Measurements from ENCODE around the gene EML6.

The EML6 gene

DNA sequence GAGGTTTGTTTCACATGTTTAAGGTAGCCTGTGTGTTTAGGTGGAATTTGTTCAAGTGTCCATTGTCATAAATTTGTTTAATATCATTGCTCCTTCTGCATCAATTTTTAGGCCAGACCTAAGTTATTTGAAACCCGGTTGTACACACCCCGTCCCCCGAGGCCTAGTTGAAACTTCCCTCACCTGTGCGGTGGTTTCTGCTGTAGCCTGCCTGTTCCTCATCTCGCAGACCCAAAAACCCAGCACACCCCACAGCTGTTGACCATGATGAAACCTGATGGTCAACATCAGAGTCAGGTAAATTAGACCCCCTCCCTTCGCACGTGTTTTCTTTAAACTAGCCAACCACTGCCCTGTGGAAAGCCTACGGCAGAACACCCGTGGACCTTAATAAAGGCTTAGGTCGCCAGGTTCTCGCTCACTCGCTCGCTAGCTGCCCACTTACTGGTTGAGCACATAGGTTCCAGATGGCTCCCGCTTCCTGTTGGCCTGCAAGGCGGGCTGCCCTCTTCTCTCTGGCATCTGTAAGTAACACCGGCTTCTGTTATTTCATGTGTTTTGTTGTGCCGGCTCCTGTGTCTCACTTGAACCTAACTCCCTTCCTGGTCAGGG is 64.4 kb downstream of the EML6 start:
- H4K20me1 ChIP-seq: no peaks in the 10 kb centered on the region
- H3K36me3 ChIP-seq: no peaks in the 10 kb centered on the region
- no peak overlapping the region for H3K4me2 ChIP-seq
- H3K4me1 ChIP-seq: no peaks in the 10 kb centered on the region
- H3K4me3 ChIP-seq: no peak overlapping the region
- TF ChIP-seq Cebpa-rat (IDR thresholded peaks at IDR 0.05): no peak
- H3K9ac ChIP-seq: no peak overlapping the region
- H3K9me3 ChIP-seq: no peaks in the 10 kb centered on the region
- no peaks in the 10 kb centered on the region for H3K27me3 ChIP-seq
- no peak overlapping the region for H3K27ac ChIP-seq

DNA sequence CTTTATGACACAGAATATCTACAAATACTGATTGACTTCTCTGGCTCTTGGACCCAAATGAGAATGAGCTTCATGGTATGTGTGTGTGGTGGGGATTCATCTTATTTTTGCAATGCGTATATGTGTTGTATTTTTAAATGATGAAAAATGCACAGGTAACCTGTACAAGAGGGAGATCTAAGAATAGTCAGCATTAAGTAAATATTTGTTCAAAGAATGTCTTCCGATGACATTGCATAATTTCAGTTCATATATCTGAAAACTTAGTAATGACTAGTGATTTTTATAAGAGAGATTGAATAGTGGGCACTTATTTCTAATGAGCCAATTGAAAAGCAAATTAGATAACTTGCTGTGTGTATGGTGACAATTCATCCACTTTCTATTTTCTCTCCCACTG is 66.4 kb downstream of the EML6 start:
- H3K4me1 ChIP-seq: no peaks in the 10 kb centered on the region
- H3K4me3 ChIP-seq: no peak overlapping the region
- no peak overlapping the region for H3K4me2 ChIP-seq
- no peak overlapping the region for H3K27ac ChIP-seq
- H3K36me3 ChIP-seq: no peaks in the 10 kb centered on the region
- TF ChIP-seq Cebpa-rat (IDR thresholded peaks at IDR 0.05): no peak
- H3K27me3 ChIP-seq: no peaks in the 10 kb centered on the region
- H3K9me3 ChIP-seq: no peaks in the 10 kb centered on the region
- H3K9ac ChIP-seq: no peak overlapping the region
- no peaks in the 10 kb centered on the region for H4K20me1 ChIP-seq

DNA sequence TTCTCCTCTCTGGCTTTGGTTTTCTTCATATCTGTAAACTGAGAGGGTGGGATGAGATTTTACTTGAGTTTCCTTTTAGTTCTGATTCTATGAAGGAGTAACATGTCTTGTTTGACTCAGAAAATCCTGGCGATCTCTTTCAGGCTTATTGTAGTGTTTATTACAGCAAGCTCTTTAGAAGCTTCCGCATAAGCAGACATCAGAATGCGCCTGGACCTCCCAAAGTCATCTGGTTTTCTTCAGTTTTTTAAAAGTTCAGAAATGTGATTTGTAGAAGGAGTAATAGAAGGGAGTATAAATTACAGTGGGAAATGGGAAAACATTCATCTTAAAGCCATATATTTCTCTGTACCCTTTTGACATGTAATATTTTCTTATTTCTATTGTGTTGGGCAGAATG is 68.4 kb downstream of the EML6 start:
- H3K4me1 ChIP-seq: no peaks in the 10 kb centered on the region
- H3K27me3 ChIP-seq: no peaks in the 10 kb centered on the region
- H3K4me2 ChIP-seq: no peak overlapping the region
- H3K27ac ChIP-seq: no peak overlapping the region
- TF ChIP-seq Cebpa-rat (IDR thresholded peaks at IDR 0.05): no peak
- H3K4me3 ChIP-seq: no peak overlapping the region
- H4K20me1 ChIP-seq: no peaks in the 10 kb centered on the region
- no peaks in the 10 kb centered on the region for H3K9me3 ChIP-seq
- no peaks in the 10 kb centered on the region for H3K36me3 ChIP-seq
- H3K9ac ChIP-seq: no peak overlapping the region

DNA sequence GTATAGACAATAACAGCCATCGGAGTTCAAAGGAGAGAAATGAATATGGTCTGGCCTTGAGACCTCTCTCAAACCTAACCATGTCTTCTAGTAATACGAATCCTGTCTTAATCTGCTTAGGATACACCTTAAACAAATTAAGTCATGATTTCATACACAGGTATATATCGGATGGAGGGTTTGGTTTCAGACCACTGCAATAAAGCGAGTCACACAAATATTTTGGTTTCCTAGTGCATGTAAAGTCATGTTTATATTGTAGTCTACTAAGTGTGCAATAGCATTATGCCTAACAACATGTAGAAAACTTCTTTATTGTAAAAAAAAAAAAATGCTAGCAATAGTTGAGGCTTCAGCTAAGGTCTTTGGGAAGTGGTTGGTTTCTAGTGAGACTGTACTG is 73.8 kb downstream of the EML6 start:
- H3K9me3 ChIP-seq: no peaks in the 10 kb centered on the region
- TF ChIP-seq Cebpa-rat (IDR thresholded peaks at IDR 0.05): no peak
- H3K4me1 ChIP-seq: no peaks in the 10 kb centered on the region
- no peaks in the 10 kb centered on the region for H3K27me3 ChIP-seq
- H3K4me3 ChIP-seq: no peak overlapping the region
- no peak overlapping the region for H3K27ac ChIP-seq
- H3K36me3 ChIP-seq: no peaks in the 10 kb centered on the region
- H4K20me1 ChIP-seq: no peaks in the 10 kb centered on the region
- H3K9ac ChIP-seq: no peak overlapping the region
- H3K4me2 ChIP-seq: no peak overlapping the region

DNA sequence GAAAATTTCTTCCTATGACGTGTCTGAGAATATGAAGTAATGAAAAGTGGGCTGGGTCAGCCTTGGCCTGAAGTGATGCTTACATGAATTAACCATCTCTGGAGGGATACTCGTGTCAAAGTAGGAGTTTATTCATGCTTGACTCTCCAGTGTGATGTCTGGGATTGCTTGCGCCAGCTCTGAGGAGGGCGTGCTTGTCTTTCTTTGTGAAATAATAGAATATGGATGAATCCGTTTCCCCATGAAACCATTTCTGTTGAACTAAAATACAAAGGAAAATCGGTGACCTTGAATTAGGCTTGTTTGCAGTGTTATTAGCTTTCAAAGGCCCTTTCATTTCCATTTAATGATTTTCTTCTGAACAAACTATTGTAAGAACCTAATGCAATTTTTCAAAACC is 77.9 kb downstream of the EML6 start:
- Histone ChIP-seq H3K9me3 (peaks cover 16% of the 10 kb centered on the region; the same call in 1 of the 2 replicates), H3K4me2 (no peak overlapping the region), H3K4me3 (no peak overlapping the region), H3K9ac (no peak overlapping the region), H3K27me3 (no peaks in the 10 kb centered on the region), H3K4me1 (no peaks in the 10 kb centered on the region), H4K20me1 (no peaks in the 10 kb centered on the region), H3K36me3 (no peaks in the 10 kb centered on the region), H3K27ac (no peak overlapping the region)
- TF ChIP-seq Cebpa-rat (IDR thresholded peaks at IDR 0.05): no peak

DNA sequence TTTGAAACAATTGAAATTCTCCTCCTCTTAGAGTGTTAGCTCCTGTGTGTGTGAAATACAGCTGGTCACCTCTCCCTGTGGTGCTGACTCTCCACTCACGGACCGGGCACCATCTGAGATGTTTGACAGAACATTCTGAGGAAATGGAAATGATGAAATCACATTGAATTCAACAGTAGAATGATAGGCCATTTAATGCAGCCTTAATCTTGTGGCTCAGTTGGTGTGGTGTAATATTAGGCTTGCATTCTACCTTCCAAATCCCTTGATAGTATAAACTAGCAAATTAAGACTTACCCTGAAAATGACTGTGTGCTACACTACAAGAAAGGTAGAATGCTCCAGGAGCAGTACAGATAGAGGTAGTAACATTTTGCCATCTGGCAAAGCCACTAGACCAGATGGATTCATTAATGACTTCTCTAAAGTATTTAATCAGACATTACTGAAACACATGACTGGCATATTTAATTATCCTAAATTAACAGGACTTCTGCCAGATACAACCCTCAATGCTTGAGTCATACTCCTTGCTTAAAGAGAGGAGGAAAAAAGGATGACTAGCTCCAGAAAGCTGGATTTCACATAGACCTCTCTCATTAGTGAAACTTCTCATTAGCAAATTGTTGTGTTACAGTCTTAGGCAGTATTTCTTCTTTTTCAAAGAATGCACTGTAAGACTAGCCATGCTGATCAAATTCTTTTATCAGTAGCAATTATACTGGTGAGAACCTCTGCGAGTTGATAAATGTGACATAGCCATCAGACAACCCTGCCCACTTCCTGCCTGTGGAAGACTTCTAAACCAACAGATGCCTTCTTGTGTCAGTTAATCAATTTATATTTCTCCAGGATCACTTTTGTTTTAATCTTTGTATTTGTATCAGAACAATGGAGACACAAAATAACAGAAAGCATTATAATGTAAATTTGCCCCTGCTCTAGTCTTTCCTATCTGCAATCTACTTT is 80.6 kb downstream of the EML6 start:
- H3K36me3 ChIP-seq: no peaks in the 10 kb centered on the region
- no peaks in the 10 kb centered on the region for H3K27me3 ChIP-seq
- no peaks in the 10 kb centered on the region for H4K20me1 ChIP-seq
- no peak overlapping the region for H3K27ac ChIP-seq
- no peak for TF ChIP-seq Cebpa-rat (IDR thresholded peaks at IDR 0.05)
- H3K9me3 ChIP-seq: peaks cover 16% of the 10 kb centered on the region; the same call in 1 of the 2 replicates
- no peak overlapping the region for H3K4me2 ChIP-seq
- no peak overlapping the region for H3K9ac ChIP-seq
- H3K4me3 ChIP-seq: no peak overlapping the region
- no peaks in the 10 kb centered on the region for H3K4me1 ChIP-seq

DNA sequence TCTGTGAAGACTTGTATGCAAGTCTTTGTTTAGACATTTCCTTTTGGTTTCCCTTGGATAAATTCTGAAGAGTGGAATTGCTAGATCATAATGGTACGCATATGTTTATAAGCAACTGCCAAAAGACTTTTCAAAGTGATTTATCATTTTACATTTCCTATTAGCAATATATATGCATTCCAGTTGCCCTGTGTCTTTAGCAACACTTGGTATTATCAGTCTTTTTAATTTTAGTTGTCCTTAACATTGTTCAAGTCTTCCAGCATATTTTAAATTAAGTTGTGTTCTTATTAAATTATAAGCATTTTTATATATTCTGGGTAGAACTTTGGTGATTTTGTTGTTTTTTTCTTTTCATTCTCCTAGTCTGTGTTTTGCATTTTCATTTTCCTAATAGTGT is 81.8 kb downstream of the EML6 start:
- Histone ChIP-seq H3K4me1 (no peaks in the 10 kb centered on the region), H3K36me3 (no peaks in the 10 kb centered on the region), H3K4me3 (no peak overlapping the region), H3K9me3 (peaks cover 16% of the 10 kb centered on the region; the same call in 1 of the 2 replicates), H3K9ac (no peak overlapping the region), H3K27me3 (no peaks in the 10 kb centered on the region), H3K4me2 (no peak overlapping the region), H4K20me1 (no peaks in the 10 kb centered on the region), H3K27ac (no peak overlapping the region)
- no peak for TF ChIP-seq Cebpa-rat (IDR thresholded peaks at IDR 0.05)

DNA sequence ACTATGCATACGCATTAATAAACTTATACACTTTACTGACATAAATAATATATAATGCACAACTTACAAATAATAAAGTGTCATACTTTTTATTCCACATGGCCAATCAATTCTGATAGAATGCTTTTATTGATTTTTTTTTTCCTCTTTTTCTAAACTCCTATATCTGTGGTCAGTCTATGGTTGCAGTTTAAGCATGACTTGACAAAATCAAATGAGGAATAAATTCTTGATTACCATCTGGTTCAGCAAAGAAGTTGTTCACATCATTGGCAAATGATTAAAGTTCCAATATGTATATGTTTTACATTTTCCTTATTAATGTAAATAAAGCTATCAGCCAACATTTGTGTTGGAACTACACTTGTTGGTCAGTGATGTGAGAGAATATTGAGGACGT is 83.5 kb downstream of the EML6 start:
- Histone ChIP-seq H3K27ac (no peak overlapping the region), H3K4me3 (no peak overlapping the region), H3K4me2 (no peak overlapping the region), H3K9me3 (peaks cover 16% of the 10 kb centered on the region; the same call in 1 of the 2 replicates), H3K4me1 (no peaks in the 10 kb centered on the region), H3K36me3 (no peaks in the 10 kb centered on the region), H3K27me3 (no peaks in the 10 kb centered on the region), H4K20me1 (no peaks in the 10 kb centered on the region), H3K9ac (no peak overlapping the region)
- TF ChIP-seq Cebpa-rat (IDR thresholded peaks at IDR 0.05): no peak

DNA sequence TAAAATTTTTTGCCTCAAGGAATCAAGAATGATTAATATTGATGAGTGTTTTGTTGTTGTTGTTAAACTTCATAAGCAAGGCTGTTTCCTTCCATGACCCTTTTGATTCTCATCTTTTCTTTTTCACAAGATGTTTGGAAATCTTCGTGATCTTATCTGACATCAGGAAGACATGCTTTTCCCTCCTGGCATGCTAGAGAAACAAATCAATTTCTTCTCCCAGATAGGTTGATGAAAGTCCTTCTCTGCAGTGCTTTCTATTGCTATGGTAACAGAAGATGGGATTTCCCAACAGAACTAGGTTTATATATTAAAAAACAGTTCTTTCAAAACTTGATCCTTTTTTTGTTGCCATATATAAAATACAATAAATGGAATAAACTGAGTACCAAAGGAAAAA is 85.2 kb downstream of the EML6 start:
- peaks cover 16% of the 10 kb centered on the region; the same call in 1 of the 2 replicates for H3K9me3 ChIP-seq
- no peaks in the 10 kb centered on the region for H3K4me1 ChIP-seq
- no peaks in the 10 kb centered on the region for H4K20me1 ChIP-seq
- H3K36me3 ChIP-seq: no peaks in the 10 kb centered on the region
- no peak for TF ChIP-seq Cebpa-rat (IDR thresholded peaks at IDR 0.05)
- no peak overlapping the region for H3K4me3 ChIP-seq
- H3K4me2 ChIP-seq: no peak overlapping the region
- H3K9ac ChIP-seq: no peak overlapping the region
- no peak overlapping the region for H3K27ac ChIP-seq
- no peaks in the 10 kb centered on the region for H3K27me3 ChIP-seq

DNA sequence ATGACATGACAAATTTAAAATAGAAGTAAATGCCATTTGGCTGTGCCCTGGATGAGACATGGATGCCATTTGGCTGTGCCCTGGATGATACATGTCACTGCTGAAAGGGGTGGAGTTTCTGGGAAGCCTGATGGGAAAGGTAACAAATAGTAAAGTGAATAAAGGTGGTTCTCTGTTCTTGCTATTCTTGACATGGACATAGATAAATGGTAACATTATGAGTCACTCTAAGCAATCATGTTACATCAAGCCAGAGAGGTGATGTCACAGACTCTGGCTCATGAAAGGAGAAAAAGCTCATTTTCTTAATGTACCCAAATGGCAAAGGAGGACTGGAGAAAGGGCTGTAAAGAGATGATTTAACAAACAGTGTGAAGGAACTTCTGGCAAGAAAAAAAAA is 86.4 kb downstream of the EML6 start:
- H3K9me3 ChIP-seq: peaks cover 5% of the 10 kb centered on the region; the same call in 1 of the 2 replicates
- no peak overlapping the region for H3K9ac ChIP-seq
- no peak for TF ChIP-seq Cebpa-rat (IDR thresholded peaks at IDR 0.05)
- no peak overlapping the region for H3K4me3 ChIP-seq
- H3K4me1 ChIP-seq: no peaks in the 10 kb centered on the region
- no peak overlapping the region for H3K4me2 ChIP-seq
- H3K36me3 ChIP-seq: no peaks in the 10 kb centered on the region
- no peak overlapping the region for H3K27ac ChIP-seq
- no peaks in the 10 kb centered on the region for H3K27me3 ChIP-seq
- no peaks in the 10 kb centered on the region for H4K20me1 ChIP-seq

Measured in BLaER1 (cell line).